Activated CD8-positive, alpha-beta T cell treated with anti-CD3 and anti-CD28 coated beads, Interleukin-2, amount 10 ng/mL, durations not matched to agents 7 days and 5 days (primary cell): ENCODE measurements around the gene SIRPB2. TPM values are rescaled to one million over a fixed set of nuclear protein-coding genes. Genes with fewer than 3 reads are reported as not detected.
A peak's percentile ranks its signal among the peaks of the same experiment; 100 is the strongest.

ENCODE experiments used
- ATAC-seq: fragments of 150-1000 bp; cut with Tn5 transposase; one replicate; pipeline ENCODE4 v1.10.0; 2021; ENCODE audit warnings: moderate library complexity
- CTCF ChIA-PET: fragments of 350-600 bp; sonication (Branson Sonifier 250); formaldehyde crosslinking; loops from one replicate; lab custom pipeline; 2021; ENCODE audit warnings: antibody characterized with exemption; lab: Charles Lee
- POLR2A ChIA-PET: fragments of 350-600 bp; sonication (Branson Sonifier 250); formaldehyde crosslinking; loops from one replicate; lab custom pipeline; 2021; ENCODE audit warnings: antibody characterized with exemption; lab: Charles Lee
- DNase-seq: peaks from one replicate; pipeline ENCODE4 v3.0.0-alpha.2; 2020
- H3K27ac Mint-ChIP-seq: one replicate; pipeline ENCODE4 v1.8.0; 2021; ENCODE audit warnings: mild to moderate bottlenecking, mixed read lengths
- H3K27me3 Mint-ChIP-seq: one replicate; pipeline ENCODE4 v1.8.0; 2021; ENCODE audit warnings: low read depth, mixed read lengths
- H3K36me3 Mint-ChIP-seq: one replicate; pipeline ENCODE4 v1.8.0; 2021; ENCODE audit warnings: low read depth, mixed read lengths
- H3K4me1 Mint-ChIP-seq: one replicate; pipeline ENCODE4 v1.8.0; 2021; ENCODE audit warnings: low read depth, mixed read lengths
- H3K4me3 Mint-ChIP-seq: one replicate; pipeline ENCODE4 v1.8.0; 2021; ENCODE audit warnings: mild to moderate bottlenecking, mixed read lengths
- H3K9me3 Mint-ChIP-seq: one replicate; pipeline ENCODE4 v1.8.0; 2022; ENCODE audit warnings: mixed read lengths; ENCODE audit not compliant: insufficient read depth
- total RNA-seq, 2 experiments: library from RNA; stranded (reverse); gene quantifications; one replicate each; pipeline ENCODE4 v1.2.3, GENCODE V29; 2021

The SIRPB2 gene
- total RNA-seq, 2 experiments from 2014 or later: not detected

GRCh38 chr20:1469925-1470571 lies 21.2 kb downstream of the SIRPB2 start:
- H3K4me1 Mint-ChIP-seq: peaks cover 23% of the 10 kb centered on the region
- no peaks in the 10 kb centered on the region for H3K9me3 Mint-ChIP-seq
- DNase-seq: peak; percentile 37
- H3K27me3 Mint-ChIP-seq: peaks cover 17% of the 10 kb centered on the region
- ATAC-seq: no peak
- H3K27ac Mint-ChIP-seq: no peak overlapping the region
- H3K4me3 Mint-ChIP-seq: no peak overlapping the region
- no peaks in the 10 kb centered on the region for H3K36me3 Mint-ChIP-seq
- ChIA-PET POLR2A (no interaction called here), CTCF (interaction anchor here (1.2 kb wide), 1 partner anchor 302 kb away, joined by 3 read pairs; no protein-coding TSS in a partner anchor)

GRCh38 chr20:1469306-1469905 lies 21.8 kb downstream of the SIRPB2 start:
- H3K4me3 Mint-ChIP-seq: no peak overlapping the region
- peaks cover 17% of the 10 kb centered on the region for H3K27me3 Mint-ChIP-seq
- ATAC-seq (no peak), DNase-seq (no peak)
- peaks cover 30% of the 10 kb centered on the region for H3K4me1 Mint-ChIP-seq
- H3K27ac Mint-ChIP-seq: no peak overlapping the region
- ChIA-PET CTCF (interaction anchor here (1.1 to 3.9 kb wide), 6 partner anchors 33 to 308 kb away, joined by 3 to 48 read pairs (median 4); no protein-coding TSS in a partner anchor), POLR2A (no interaction called here)
- H3K36me3 Mint-ChIP-seq: no peaks in the 10 kb centered on the region
- H3K9me3 Mint-ChIP-seq: no peaks in the 10 kb centered on the region

- no peak for DNase-seq
- peaks cover 42% of the 10 kb centered on the region for H3K4me1 Mint-ChIP-seq
- H3K4me3 Mint-ChIP-seq: no peak overlapping the region
- H3K27me3 Mint-ChIP-seq: peaks cover 17% of the 10 kb centered on the region
- peaks cover 3% of the 10 kb centered on the region for H3K36me3 Mint-ChIP-seq
- H3K9me3 Mint-ChIP-seq: no peaks in the 10 kb centered on the region
- CTCF ChIA-PET: interaction anchor here (1.1 to 4.3 kb wide), 12 partner anchors 11 to 309 kb away, joined by 3 to 48 read pairs (median 10); partner anchors contain the start of gene FKBP1A
- H3K27ac Mint-ChIP-seq: no peak overlapping the region
- no peak for ATAC-seq
- POLR2A ChIA-PET: interaction anchor here (1.8 kb wide), 1 partner anchor 76 kb away, joined by 9 read pairs; the partner anchor contains the start of gene FKBP1A
Measured at GRCh38 chr20:1468117-1468624, 23.0 kb downstream of the SIRPB2 start.

- DNase-seq (no peak), ATAC-seq (no peak)
- Mint-ChIP-seq H3K4me1 (peaks cover 45% of the 10 kb centered on the region), H3K36me3 (peaks cover 7% of the 10 kb centered on the region), H3K4me3 (peak overlapping the region; percentile 54), H3K27ac (peak overlapping the region; percentile 14), H3K9me3 (no peaks in the 10 kb centered on the region), H3K27me3 (peaks cover 17% of the 10 kb centered on the region)
- ChIA-PET POLR2A (interaction anchor here (0.8 to 1.8 kb wide), 2 partner anchors 19 to 75 kb away, joined by 3 to 9 read pairs; partner anchors contain the start of gene FKBP1A), CTCF (interaction anchor here (0.6 to 4.3 kb wide), 24 partner anchors 9 to 1291 kb away, joined by 3 to 48 read pairs (median 3); partner anchors contain the start of gene FKBP1A)
Measured at GRCh38 chr20:1467355-1468116, 23.7 kb downstream of the SIRPB2 start.

- Mint-ChIP-seq H3K4me1 (peaks cover 45% of the 10 kb centered on the region), H3K4me3 (peak overlapping the region; percentile 54), H3K36me3 (peaks cover 7% of the 10 kb centered on the region), H3K27ac (peak overlapping the region; percentile 14), H3K9me3 (no peaks in the 10 kb centered on the region), H3K27me3 (peaks cover 17% of the 10 kb centered on the region)
- DNase-seq (no peak), ATAC-seq (no peak)
- CTCF ChIA-PET: interaction anchor here (0.6 to 4.3 kb wide), 23 partner anchors 10 to 1292 kb away, joined by 3 to 48 read pairs (median 3); partner anchors contain the start of gene FKBP1A
- POLR2A ChIA-PET: interaction anchor here (0.8 to 1.8 kb wide), 2 partner anchors 18 to 74 kb away, joined by 3 to 9 read pairs; partner anchors contain the start of gene FKBP1A
Measured at GRCh38 chr20:1467082-1467354, 24.2 kb downstream of the SIRPB2 start.

GRCh38 chr20:1466211-1467081 lies 24.8 kb downstream of the SIRPB2 start, which contains the start of gene NSFL1C:
Gene NSFL1C (minus strand): TSS chr20:1466849. CDS start chr20:1466824, 25 bp downstream.
- Mint-ChIP-seq H3K4me1 (peaks cover 45% of the 10 kb centered on the region), H3K27me3 (peaks cover 17% of the 10 kb centered on the region), H3K4me3 (peak within 1 kb of the TSS; percentile 81), H3K36me3 (peaks cover 7% of the 10 kb centered on the region), H3K27ac (peak within 1 kb of the TSS; percentile 75), H3K9me3 (no peaks in the 10 kb centered on the region)
- peak; percentile 97 for ATAC-seq
- DNase-seq: peak; percentile 96
- POLR2A ChIA-PET: interaction anchor here (0.9 to 1.8 kb wide), 6 partner anchors 19 to 1004 kb away, joined by 3 to 9 read pairs (median 4); partner anchors contain the start of genes FKBP1A and SNRPB
- CTCF ChIA-PET: interaction anchor here (0.6 to 4.3 kb wide), 23 partner anchors 7 to 1292 kb away, joined by 3 to 48 read pairs (median 4); partner anchors contain the start of gene FKBP1A

GRCh38 chr20:1465470-1466210 lies 25.6 kb downstream of the SIRPB2 start:
- peaks cover 17% of the 10 kb centered on the region for H3K27me3 Mint-ChIP-seq
- H3K27ac Mint-ChIP-seq: peak overlapping the region; percentile 75
- H3K4me1 Mint-ChIP-seq: peaks cover 45% of the 10 kb centered on the region
- H3K4me3 Mint-ChIP-seq: peak overlapping the region; percentile 81
- peaks cover 14% of the 10 kb centered on the region for H3K36me3 Mint-ChIP-seq
- ChIA-PET CTCF (interaction anchor here (0.8 to 4.3 kb wide), 14 partner anchors 8 to 311 kb away, joined by 3 to 48 read pairs (median 8); partner anchors contain the start of gene FKBP1A), POLR2A (interaction anchor here (0.9 to 1.6 kb wide), 5 partner anchors 18 to 1005 kb away, joined by 3 to 6 read pairs (median 3); partner anchors contain the start of gene SNRPB)
- ATAC-seq (no peak), DNase-seq (no peak)
- H3K9me3 Mint-ChIP-seq: no peaks in the 10 kb centered on the region

GRCh38 chr20:1463971-1464570 lies 27.1 kb downstream of the SIRPB2 start:
- POLR2A ChIA-PET: interaction anchor here (0.6 to 0.7 kb wide), 2 partner anchors 14 to 29 kb away, joined by 3 read pairs; no protein-coding TSS in a partner anchor
- CTCF ChIA-PET: interaction anchor here (1.0 to 4.3 kb wide), 2 partner anchors 40 to 313 kb away, joined by 6 to 34 read pairs; no protein-coding TSS in a partner anchor
- ATAC-seq: no peak
- Mint-ChIP-seq H3K36me3 (peaks cover 24% of the 10 kb centered on the region), H3K4me3 (peak overlapping the region; percentile 29), H3K4me1 (peaks cover 45% of the 10 kb centered on the region), H3K9me3 (no peaks in the 10 kb centered on the region), H3K27me3 (peaks cover 17% of the 10 kb centered on the region), H3K27ac (peak overlapping the region; percentile 35)
- peak; percentile 30 for DNase-seq

- Mint-ChIP-seq H3K4me3 (no peak overlapping the region), H3K27ac (no peak overlapping the region), H3K4me1 (peaks cover 41% of the 10 kb centered on the region), H3K27me3 (peaks cover 8% of the 10 kb centered on the region), H3K9me3 (no peaks in the 10 kb centered on the region), H3K36me3 (peaks cover 29% of the 10 kb centered on the region)
- ATAC-seq (no peak), DNase-seq (no peak)
- ChIA-PET POLR2A (no interaction called here), CTCF (no interaction called here)
Measured at GRCh38 chr20:1462834-1463233, 28.4 kb downstream of the SIRPB2 start.
